Measurements from ENCODE around the gene PNPO. TPM values are rescaled to one million over a fixed set of nuclear protein-coding genes. Genes with fewer than 3 reads are reported as not detected.

Gene PNPO
- total and polyA plus RNA-seq, 2 experiments from 2014 or later: 12.2 to 17.0 TPM

- H3K4me1 ChIP-seq (ENCODE audit: insufficient read depth): no peaks in the 10 kb centered on the region
- H4K20me1 ChIP-seq (ENCODE audit: insufficient read depth, poor library complexity, severe bottlenecking): no peaks in the 10 kb centered on the region
- no peak overlapping the region for H3K4me3 ChIP-seq
- TF ChIP-seq EZH2phosphoT487 (IDR thresholded peaks at IDR 0.05; ENCODE audit: low read depth, severe bottlenecking, unreplicated experiment) (no peak), CTCF (IDR thresholded peaks at IDR 0.05; ENCODE audit: poor library complexity) (no peak), EZH2 (IDR thresholded peaks at IDR 0.05; ENCODE audit: borderline replicate concordance) (no peak)
- H3K9me2 ChIP-seq (replicated peaks; ENCODE audit: insufficient read depth): no peaks in the 10 kb centered on the region
- DNase-seq (ENCODE audit: low spot score): no peak
- no peak overlapping the region for H3K27ac ChIP-seq
- 67% methylated on average over 9 of the region's 9 CpGs for WGBS (ENCODE audit: low lambda C conversion rate, missing lambda C conversion rate)
- no peaks in the 10 kb centered on the region for H3K27me3 ChIP-seq
- H2AFZ ChIP-seq: no peak overlapping the region
- no peak overlapping the region for H3K4me2 ChIP-seq
- H3K79me2 ChIP-seq: no peaks in the 10 kb centered on the region
- no peaks in the 10 kb centered on the region for H3K36me3 ChIP-seq (replicated peaks; ENCODE audit: insufficient read depth, low read depth)
- H3K9me3 ChIP-seq (ENCODE audit: low read depth): no peaks in the 10 kb centered on the region
These were observed 54.8 kb downstream of the PNPO start for GRCh38 chr17:47996201-47996600.

GRCh38 chr17:47997586-47997985 is 56.2 kb downstream of the PNPO start:
- no peak overlapping the region for H2AFZ ChIP-seq

DNA sequence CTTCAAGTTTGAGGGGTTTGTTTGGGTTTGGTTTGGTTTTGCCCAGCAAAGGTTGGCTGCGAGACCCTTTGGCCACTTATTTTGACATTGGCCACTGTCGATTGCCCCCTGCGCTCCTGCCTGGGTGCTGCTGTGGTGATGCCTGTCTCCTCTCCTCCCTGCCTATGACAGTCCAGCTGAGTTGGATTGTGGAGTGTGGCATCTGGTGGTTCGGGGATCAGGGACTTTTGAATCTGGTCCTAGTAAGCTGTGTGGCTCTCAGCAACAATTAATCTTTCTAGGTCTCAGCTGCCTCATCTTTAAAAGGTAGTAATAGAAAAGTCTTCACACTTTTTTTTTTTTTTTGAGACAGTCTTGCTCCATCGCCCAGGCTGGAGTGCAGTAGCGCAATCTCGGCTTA is 56.7 kb downstream of the PNPO start:
- Histone ChIP-seq H3K9me2 (replicated peaks; ENCODE audit: insufficient read depth) (no peaks in the 10 kb centered on the region), H3K79me2 (no peaks in the 10 kb centered on the region), H3K4me1 (ENCODE audit: insufficient read depth) (peaks cover 4% of the 10 kb centered on the region), H3K27ac (no peak overlapping the region), H3K27me3 (no peaks in the 10 kb centered on the region), H3K9me3 (ENCODE audit: low read depth) (no peaks in the 10 kb centered on the region), H2AFZ (no peak overlapping the region), H3K36me3 (replicated peaks; ENCODE audit: insufficient read depth, low read depth) (no peaks in the 10 kb centered on the region), H3K4me3 (no peak overlapping the region), H4K20me1 (ENCODE audit: insufficient read depth, poor library complexity, severe bottlenecking) (no peaks in the 10 kb centered on the region), H3K4me2 (no peak overlapping the region)
- DNase-seq (ENCODE audit: low spot score): no peak
- 96% methylated on average over 7 of the region's 7 CpGs for WGBS (ENCODE audit: low lambda C conversion rate, missing lambda C conversion rate)
- no peak for TF ChIP-seq EZH2 (IDR thresholded peaks at IDR 0.05; ENCODE audit: borderline replicate concordance)
- TF ChIP-seq EZH2phosphoT487 (IDR thresholded peaks at IDR 0.05; ENCODE audit: low read depth, severe bottlenecking, unreplicated experiment): no peak
- TF ChIP-seq CTCF (IDR thresholded peaks at IDR 0.05; ENCODE audit: poor library complexity): no peak

More at GRCh38 chr17:47997586-47997985, 56.2 kb downstream of the PNPO start:
- no peak for TF ChIP-seq CTCF (IDR thresholded peaks at IDR 0.05; ENCODE audit: poor library complexity)
- TF ChIP-seq EZH2phosphoT487 (IDR thresholded peaks at IDR 0.05; ENCODE audit: low read depth, severe bottlenecking, unreplicated experiment): no peak
- Histone ChIP-seq H3K9me2 (replicated peaks; ENCODE audit: insufficient read depth) (no peaks in the 10 kb centered on the region), H3K4me3 (no peak overlapping the region), H3K9me3 (ENCODE audit: low read depth) (no peaks in the 10 kb centered on the region), H3K79me2 (no peaks in the 10 kb centered on the region), H3K36me3 (replicated peaks; ENCODE audit: insufficient read depth, low read depth) (no peaks in the 10 kb centered on the region), H3K27ac (no peak overlapping the region), H3K4me1 (ENCODE audit: insufficient read depth) (no peaks in the 10 kb centered on the region), H4K20me1 (ENCODE audit: insufficient read depth, poor library complexity, severe bottlenecking) (no peaks in the 10 kb centered on the region), H3K4me2 (no peak overlapping the region), H3K27me3 (no peaks in the 10 kb centered on the region)
- 95% methylated on average over 7 of the region's 7 CpGs for WGBS (ENCODE audit: low lambda C conversion rate, missing lambda C conversion rate)
- no peak for DNase-seq (ENCODE audit: low spot score)

Other genes starting within 250 kb of the PNPO start
- gene TBKBP1, start 247.4 kb upstream of the PNPO start, total RNA-seq: 15.5 and 17.8 TPM in 2 replicates
- 5.6 and 7.5 TPM in 2 replicates for gene TBKBP1, start 247.4 kb upstream of the PNPO start, polyA plus RNA-seq
- not detected in 2 replicates for gene TBX21, start 208.3 kb upstream of the PNPO start, total RNA-seq
- not detected in 2 replicates for gene TBX21, start 208.3 kb upstream of the PNPO start, polyA plus RNA-seq
- gene OSBPL7, start 119.8 kb upstream of the PNPO start, total RNA-seq: 3.9 and 6.2 TPM in 2 replicates
- gene OSBPL7, start 119.8 kb upstream of the PNPO start, polyA plus RNA-seq: 9.3 and 9.8 TPM in 2 replicates
- 30.7 and 38.2 TPM in 2 replicates for gene MRPL10, start 110.0 kb upstream of the PNPO start, total RNA-seq
- 33.7 and 34.7 TPM in 2 replicates for gene MRPL10, start 110.0 kb upstream of the PNPO start, polyA plus RNA-seq
- not detected in 2 replicates for gene LRRC46, start 109.9 kb upstream of the PNPO start, total RNA-seq
- gene LRRC46, start 109.9 kb upstream of the PNPO start, polyA plus RNA-seq: 0.78 and 0.83 TPM in 2 replicates
- gene SCRN2, start 100.3 kb upstream of the PNPO start, total RNA-seq: 20.4 and 35.3 TPM in 2 replicates
- gene SCRN2, start 100.3 kb upstream of the PNPO start, polyA plus RNA-seq: 59.8 and 79.0 TPM in 2 replicates
- gene SP6, start 90.4 kb upstream of the PNPO start, total RNA-seq: 0.80 and 1.3 TPM in 2 replicates
- gene SP6, start 90.4 kb upstream of the PNPO start, polyA plus RNA-seq: 1.3 and 1.7 TPM in 2 replicates
- gene SP2, start 45.3 kb upstream of the PNPO start, total RNA-seq: 1.5 and 3.3 TPM in 2 replicates
- gene SP2, start 45.3 kb upstream of the PNPO start, polyA plus RNA-seq: 6.7 and 10.6 TPM in 2 replicates
- gene PRR15L, start 16.3 kb downstream of the PNPO start, total RNA-seq: 64.9 and 66.4 TPM in 2 replicates
- 48.0 and 56.5 TPM in 2 replicates for gene PRR15L, start 16.3 kb downstream of the PNPO start, polyA plus RNA-seq
- gene CDK5RAP3, start 29.5 kb downstream of the PNPO start, total RNA-seq: 88.9 and 124 TPM in 2 replicates
- 179 and 236 TPM in 2 replicates for gene CDK5RAP3, start 29.5 kb downstream of the PNPO start, polyA plus RNA-seq
- 36.0 and 40.7 TPM in 2 replicates for gene COPZ2, start 96.2 kb downstream of the PNPO start, total RNA-seq
- gene COPZ2, start 96.2 kb downstream of the PNPO start, polyA plus RNA-seq: 139 and 159 TPM in 2 replicates
- 82.0 and 86.4 TPM in 2 replicates for gene NFE2L1, start 106.8 kb downstream of the PNPO start, total RNA-seq
- gene NFE2L1, start 106.8 kb downstream of the PNPO start, polyA plus RNA-seq: 35.3 and 42.4 TPM in 2 replicates
- 49.0 and 57.0 TPM in 2 replicates for gene CBX1, start 159.9 kb downstream of the PNPO start, total RNA-seq
- 20.7 and 23.5 TPM in 2 replicates for gene CBX1, start 159.9 kb downstream of the PNPO start, polyA plus RNA-seq
- 11.3 and 12.4 TPM in 2 replicates for gene SNX11, start 166.2 kb downstream of the PNPO start, total RNA-seq
- gene SNX11, start 166.2 kb downstream of the PNPO start, polyA plus RNA-seq: 9.2 and 13.2 TPM in 2 replicates

Data from hepatocyte (in vitro differentiated cells).